HEK293T (cell line): ENCODE measurements around the gene ADH6.

Experiments
- CTCF ChIA-PET: fragments of 350-600 bp; formaldehyde crosslinking; extraction: SDS; loops from one replicate; lab custom pipeline; 2021; ENCODE audit warnings: antibody characterized with exemption, inconsistent platforms; lab: Yijun Ruan, JAX
- POLR2A ChIA-PET: fragments of 350-600 bp; formaldehyde crosslinking; extraction: SDS; loops from one replicate; lab custom pipeline; 2020; ENCODE audit warnings: antibody characterized with exemption, inconsistent platforms; lab: Yijun Ruan, JAX
- DNase-seq: peaks from one replicate; pipeline ENCODE4 v3.0.0; 2012; ENCODE audit warnings: mixed read lengths; ENCODE audit errors: extremely low spot score
- ARNT ChIP-seq: fragments of 450-650 bp; IDR thresholded peaks from 2 replicates; pipeline ENCODE4 v1.6.1; 2017; ENCODE audit warnings: mild to moderate bottlenecking
- BHLHE40 ChIP-seq: fragments of 450-650 bp; IDR thresholded peaks from 2 replicates; pipeline ENCODE4 v1.6.1; 2016; ENCODE audit warnings: mild to moderate bottlenecking, moderate library complexity, borderline replicate concordance
- CTBP1 ChIP-seq: fragments of 450-650 bp; IDR thresholded peaks from 2 replicates; pipeline ENCODE4 v1.6.1; 2016; ENCODE audit warnings: borderline replicate concordance
- ELF4 ChIP-seq: fragments of 450-650 bp; IDR thresholded peaks from 2 replicates; pipeline ENCODE4 v1.6.1; 2017; ENCODE audit warnings: antibody characterized with exemption
- FOXA1 ChIP-seq: fragments of 450-650 bp; IDR thresholded peaks from 2 replicates; pipeline ENCODE4 v1.6.1; 2016; ENCODE audit warnings: mild to moderate bottlenecking
- FOXK2 ChIP-seq: fragments of 450-650 bp; IDR thresholded peaks from 2 replicates; pipeline ENCODE4 v1.6.1; 2016; ENCODE audit warnings: mild to moderate bottlenecking
- FOXM1 ChIP-seq: fragments of 450-650 bp; IDR thresholded peaks from 2 replicates; pipeline ENCODE4 v1.6.1; 2017; ENCODE audit warnings: mild to moderate bottlenecking, borderline replicate concordance
- HDGF ChIP-seq: fragments of 450-650 bp; IDR thresholded peaks from 2 replicates; pipeline ENCODE4 v1.6.1; 2017; ENCODE audit warnings: antibody characterized with exemption, borderline replicate concordance
- L3MBTL2 ChIP-seq: fragments of 450-650 bp; conservative IDR thresholded peaks from 2 replicates; pipeline ENCODE4 v1.6.1; 2016; ENCODE audit warnings: mild to moderate bottlenecking
- LEF1 ChIP-seq: fragments of 450-650 bp; IDR thresholded peaks from 2 replicates; pipeline ENCODE4 v1.6.1; 2017; ENCODE audit warnings: mild to moderate bottlenecking, borderline replicate concordance
- NFRKB ChIP-seq: fragments of 450-650 bp; IDR thresholded peaks from 2 replicates; pipeline ENCODE4 v1.6.1; 2016; ENCODE audit warnings: mild to moderate bottlenecking, moderate library complexity
- SP1 ChIP-seq: fragments of 450-650 bp; IDR thresholded peaks from 2 replicates; pipeline ENCODE4 v1.6.1; 2017
- SUZ12 ChIP-seq: fragments of 450-650 bp; IDR thresholded peaks from 2 replicates; pipeline ENCODE4 v1.6.1; 2016; ENCODE audit warnings: mild to moderate bottlenecking
- TARDBP ChIP-seq: fragments of 450-650 bp; IDR thresholded peaks from 2 replicates; pipeline ENCODE4 v1.6.1; 2016
- ZNF384 ChIP-seq: fragments of 450-650 bp; IDR thresholded peaks from 2 replicates; pipeline ENCODE4 v1.6.1; 2016
- TF ChIP-seq, protein P1 (sequence below): fragments of 450-650 bp; IDR thresholded peaks from 2 replicates; pipeline ENCODE4 v1.6.1; 2016

The ADH6 gene

DNA sequence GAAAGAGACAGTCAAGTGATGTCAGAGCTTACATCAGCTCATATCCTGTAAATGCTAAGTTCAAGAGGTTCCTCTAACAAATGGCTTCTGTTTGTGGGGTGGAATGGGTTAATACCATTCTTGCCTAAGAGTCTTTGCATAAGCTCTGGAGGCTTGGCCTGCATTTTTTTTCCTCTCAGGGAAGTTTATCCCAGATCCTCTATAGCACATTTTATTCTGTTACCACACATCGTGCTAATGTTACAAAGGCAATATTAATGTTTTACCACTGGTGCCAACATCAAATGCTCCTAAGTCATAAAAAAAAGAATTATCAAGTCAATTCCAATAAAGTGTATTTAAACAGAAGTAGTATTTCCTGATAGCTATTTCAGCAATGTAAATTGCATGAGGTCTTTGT, 2.9 kb upstream of the ADH6 start:
- CTCF ChIA-PET, result no interaction called here
- TF ChIP-seq, protein P1, sequence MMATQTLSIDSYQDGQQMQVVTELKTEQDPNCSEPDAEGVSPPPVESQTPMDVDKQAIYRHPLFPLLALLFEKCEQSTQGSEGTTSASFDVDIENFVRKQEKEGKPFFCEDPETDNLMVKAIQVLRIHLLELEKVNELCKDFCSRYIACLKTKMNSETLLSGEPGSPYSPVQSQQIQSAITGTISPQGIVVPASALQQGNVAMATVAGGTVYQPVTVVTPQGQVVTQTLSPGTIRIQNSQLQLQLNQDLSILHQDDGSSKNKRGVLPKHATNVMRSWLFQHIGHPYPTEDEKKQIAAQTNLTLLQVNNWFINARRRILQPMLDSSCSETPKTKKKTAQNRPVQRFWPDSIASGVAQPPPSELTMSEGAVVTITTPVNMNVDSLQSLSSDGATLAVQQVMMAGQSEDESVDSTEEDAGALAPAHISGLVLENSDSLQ, result no peak
- no peak for TF ChIP-seq FOXK2
- TF ChIP-seq FOXM1, result no peak
- no peak for TF ChIP-seq CTBP1
- TF ChIP-seq L3MBTL2, result no peak
- no peak for TF ChIP-seq TARDBP
- no peak for TF ChIP-seq SUZ12
- TF ChIP-seq LEF1, result no peak
- TF ChIP-seq NFRKB, result no peak
- TF ChIP-seq BHLHE40, result no peak
- TF ChIP-seq HDGF, result no peak
- no peak for TF ChIP-seq SP1
- DNase-seq, result no peak
- POLR2A ChIA-PET, result no interaction called here

DNA sequence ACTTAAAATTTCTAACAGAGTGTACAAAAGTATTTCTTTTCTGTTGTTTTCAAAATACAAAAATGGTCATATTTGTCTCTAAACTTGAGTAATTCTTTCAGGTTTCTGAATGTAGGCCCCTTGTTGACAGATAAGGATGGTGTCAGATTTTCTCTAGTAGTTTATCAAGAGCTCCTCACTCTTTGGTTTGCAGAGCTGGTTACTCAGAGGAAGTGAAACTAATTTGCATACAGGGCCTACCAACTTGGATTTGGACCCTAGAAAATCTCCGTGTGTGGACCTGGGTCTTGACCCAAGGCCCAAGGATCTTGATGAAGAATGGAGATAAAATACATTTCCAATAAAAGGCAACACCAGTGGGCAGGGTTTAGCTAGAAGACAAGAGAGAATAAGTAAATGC, 433 bp upstream of the ADH6 start:
- CTCF ChIA-PET, result no interaction called here
- no peak for DNase-seq
- POLR2A ChIA-PET, result no interaction called here
- TF ChIP-seq FOXA1 (no peak), LEF1 (no peak), HDGF (no peak), ELF4 (no peak), FOXK2 (no peak), BHLHE40 (no peak), L3MBTL2 (no peak), NFRKB (no peak), ARNT (no peak), FOXM1 (no peak), CTBP1 (no peak), ZNF384 (no peak)
- TF ChIP-seq, protein P1, result no peak

DNA sequence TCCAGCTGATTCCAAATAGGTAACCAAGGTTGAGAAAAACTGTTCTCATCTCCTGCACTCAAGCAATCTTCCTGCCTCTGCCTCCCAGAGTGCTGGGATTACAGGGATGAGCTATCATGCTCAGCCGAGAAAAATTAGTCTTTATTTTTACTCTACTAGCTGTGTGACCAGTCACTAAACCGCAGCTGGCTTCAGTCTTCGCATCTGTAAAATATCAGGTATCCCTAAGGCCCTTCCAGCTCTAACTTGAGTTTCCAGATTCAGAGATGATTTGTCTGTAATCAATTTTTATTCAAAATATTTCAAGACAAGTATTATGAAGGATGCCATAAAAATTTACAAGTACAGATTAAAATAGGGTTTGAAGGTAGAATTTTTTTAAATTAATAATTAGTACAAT, 3.5 kb downstream of the ADH6 start:
- no peak for DNase-seq
- CTCF ChIA-PET, result interaction anchor here (0.7 kb wide), 1 partner anchor 1348 kb away, joined by 5 read pairs; no protein-coding TSS in a partner anchor
- TF ChIP-seq HDGF, result no peak
- TF ChIP-seq FOXA1, result no peak
- no peak for TF ChIP-seq TARDBP
- TF ChIP-seq ZNF384, result no peak
- TF ChIP-seq CTBP1, result no peak
- TF ChIP-seq BHLHE40, result no peak
- no peak for TF ChIP-seq LEF1
- TF ChIP-seq ELF4, result no peak
- TF ChIP-seq SUZ12, result no peak
- TF ChIP-seq ARNT, result no peak
- TF ChIP-seq FOXK2, result no peak
- TF ChIP-seq FOXM1, result no peak
- TF ChIP-seq L3MBTL2, result no peak
- TF ChIP-seq, protein P1, result no peak
- TF ChIP-seq NFRKB, result no peak
- TF ChIP-seq SP1, result no peak
- POLR2A ChIA-PET, result no interaction called here

DNA sequence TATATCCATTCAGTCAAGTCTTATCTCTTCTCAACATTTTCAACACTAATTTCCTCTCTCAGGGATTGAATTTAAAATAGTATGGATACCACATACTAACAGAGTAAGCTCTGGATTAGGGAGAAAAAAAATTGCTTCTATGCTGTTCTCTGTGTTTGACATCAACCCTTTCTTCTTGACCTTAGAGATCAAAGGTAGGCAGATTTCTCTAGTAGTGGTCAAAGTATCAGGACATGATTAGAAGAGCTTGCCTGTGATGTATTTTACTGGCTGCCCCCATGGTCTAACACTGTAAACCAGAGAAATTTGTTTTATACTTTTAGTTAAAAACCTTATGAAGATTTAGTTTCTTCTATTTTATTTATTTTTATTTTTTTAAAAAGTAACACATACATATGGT, 8.3 kb downstream of the ADH6 start:
- TF ChIP-seq ZNF384 (no peak), FOXA1 (no peak), SUZ12 (no peak), CTBP1 (no peak), SP1 (no peak), ARNT (no peak), FOXK2 (no peak), ELF4 (no peak), TARDBP (no peak), L3MBTL2 (no peak), FOXM1 (no peak)
- TF ChIP-seq, protein P1, result no peak
- POLR2A ChIA-PET, result no interaction called here
- CTCF ChIA-PET, result no interaction called here
- DNase-seq, result no peak

DNA sequence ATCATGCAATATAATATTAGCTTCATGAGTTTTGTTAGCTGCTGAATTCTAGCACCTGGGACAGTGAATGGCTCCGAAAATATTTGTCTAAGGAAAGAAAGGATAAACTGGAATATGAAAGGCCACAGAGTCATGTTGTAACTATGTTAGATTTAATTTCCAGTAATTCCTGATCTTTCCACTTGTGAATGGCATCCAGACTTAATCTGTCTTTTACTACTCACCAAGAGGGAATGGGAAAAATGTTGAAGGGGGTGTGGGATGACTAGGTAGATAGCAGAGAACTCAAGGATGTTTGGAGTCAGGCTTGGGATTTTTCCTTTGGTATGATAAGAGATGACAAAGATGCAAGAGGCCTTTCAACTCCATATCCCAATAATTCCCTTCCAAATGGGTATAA, 9.4 kb downstream of the ADH6 start:
- no peak for DNase-seq
- CTCF ChIA-PET, result no interaction called here
- POLR2A ChIA-PET, result no interaction called here
- TF ChIP-seq ZNF384 (no peak), SUZ12 (no peak), CTBP1 (no peak), FOXA1 (no peak), ARNT (no peak), L3MBTL2 (no peak), TARDBP (no peak), ELF4 (no peak), BHLHE40 (no peak), NFRKB (no peak), FOXK2 (no peak)

DNA sequence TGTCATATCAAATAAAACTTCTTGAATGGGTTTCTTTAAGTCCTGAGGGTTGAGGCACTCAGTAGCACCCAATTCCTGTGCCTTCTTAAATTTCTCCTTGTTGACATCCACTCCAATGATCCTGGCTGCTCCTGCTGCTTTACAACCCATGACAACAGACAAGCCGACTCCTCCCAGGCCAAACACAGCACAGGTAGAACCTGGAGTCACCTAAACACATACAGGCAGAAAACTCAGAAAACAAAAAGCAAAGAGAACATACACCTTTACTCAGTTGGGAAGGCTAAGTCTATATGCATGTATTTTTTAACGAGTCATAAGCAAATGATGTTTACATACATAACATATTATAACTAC, 10.3 kb downstream of the ADH6 start:
- POLR2A ChIA-PET, result no interaction called here
- no peak for DNase-seq
- no peak for TF ChIP-seq FOXM1
- TF ChIP-seq SUZ12, result no peak
- TF ChIP-seq L3MBTL2, result no peak
- TF ChIP-seq TARDBP, result no peak
- no peak for TF ChIP-seq BHLHE40
- TF ChIP-seq FOXK2, result no peak
- no peak for TF ChIP-seq ELF4
- TF ChIP-seq, protein P1, result no peak
- CTCF ChIA-PET, result no interaction called here
